ENCODE data around the gene GLYATL3.

Gene GLYATL3

GRCh38 chr6:49514571-49515484, 15.1 kb downstream of the GLYATL3 start:
- no peak for DNase-seq

- DNase-seq: no peak
Measured at GRCh38 chr6:49515485-49516146, 15.9 kb downstream of the GLYATL3 start.

GRCh38 chr6:49516147-49516505, 16.4 kb downstream of the GLYATL3 start:
- DNase-seq: no peak

- DNase-seq: no peak
Measured at GRCh38 chr6:49517919-49518318, 18.2 kb downstream of the GLYATL3 start.

- no peak for DNase-seq
Measured at GRCh38 chr6:49519660-49520059, 19.9 kb downstream of the GLYATL3 start.

- DNase-seq: no peak
Measured at GRCh38 chr6:49522710-49523593, 23.2 kb downstream of the GLYATL3 start.

- no peak for DNase-seq
Measured at GRCh38 chr6:49523901-49524300, 24.2 kb downstream of the GLYATL3 start.

- DNase-seq: no peak
Measured at GRCh38 chr6:49524541-49524940, 24.8 kb downstream of the GLYATL3 start.

GRCh38 chr6:49526598-49526997, 26.9 kb downstream of the GLYATL3 start:
- no peak for DNase-seq

- no peak for DNase-seq
Measured at GRCh38 chr6:49527320-49527719, 27.6 kb downstream of the GLYATL3 start.

- DNase-seq: no peak
Measured at GRCh38 chr6:49528571-49528970, 28.8 kb downstream of the GLYATL3 start.

GRCh38 chr6:49530141-49530776, 30.5 kb downstream of the GLYATL3 start:
- DNase-seq: no peak

- peak; percentile 65 for DNase-seq
Measured at GRCh38 chr6:49531774-49532569, 32.2 kb downstream of the GLYATL3 start.

GRCh38 chr6:49535795-49536194, 36.1 kb downstream of the GLYATL3 start:
- no peak for DNase-seq

- no peak for DNase-seq
Measured at GRCh38 chr6:49539102-49539501, 39.4 kb downstream of the GLYATL3 start.

- DNase-seq: no peak
Measured at GRCh38 chr6:49540614-49541013, 40.9 kb downstream of the GLYATL3 start.

GRCh38 chr6:49541210-49541724, 41.5 kb downstream of the GLYATL3 start:
- no peak for DNase-seq

GRCh38 chr6:49541936-49542335, 42.2 kb downstream of the GLYATL3 start:
- DNase-seq: no peak

GRCh38 chr6:49543087-49543858, 43.5 kb downstream of the GLYATL3 start:
- DNase-seq: no peak

GRCh38 chr6:49546331-49546730, 46.6 kb downstream of the GLYATL3 start:
- DNase-seq: no peak
